Kidney epithelial cell (primary cell): ENCODE results near the gene PRKG1. TPM values are rescaled to one million over a fixed set of nuclear protein-coding genes. Genes with fewer than 3 reads are reported as not detected.

Source experiments
- DNase-seq: peaks from one replicate; pipeline ENCODE4 v3.0.0-alpha.2; 2010; ENCODE audit warnings: low read depth
- H3K27me3 ChIP-seq: 2 replicates; pipeline ENCODE4 v1.6.0; 2011; ENCODE audit warnings: low read length; ENCODE audit not compliant: control insufficient read depth, insufficient read depth
- H3K36me3 ChIP-seq: 2 replicates; pipeline ENCODE4 v1.5.1; 2011; ENCODE audit warnings: low read length; ENCODE audit not compliant: control insufficient read depth, insufficient read depth
- H3K4me3 ChIP-seq: 2 replicates; pipeline ENCODE4 v1.5.1; 2011; ENCODE audit warnings: low read depth, mild to moderate bottlenecking, control low read depth, low read length
- total RNA-seq: library from RNA; depleted of rRNA; stranded (reverse); fragments of >200 nt; gene quantifications from 2 replicates; pipeline ENCODE4 v1.2.3, GENCODE V29; 2015
- TF ChIP-seq, protein P1 (sequence below): IDR thresholded peaks from 2 replicates; pipeline ENCODE4 v1.5.1; 2011; ENCODE audit warnings: mild to moderate bottlenecking, moderate library complexity, low read length, control low read depth, inconsistent platforms; ENCODE audit not compliant: insufficient read depth, poor library complexity, severe bottlenecking

Gene PRKG1
- total RNA-seq, 1 donor from 2014 or later = 1.3 TPM

DNA sequence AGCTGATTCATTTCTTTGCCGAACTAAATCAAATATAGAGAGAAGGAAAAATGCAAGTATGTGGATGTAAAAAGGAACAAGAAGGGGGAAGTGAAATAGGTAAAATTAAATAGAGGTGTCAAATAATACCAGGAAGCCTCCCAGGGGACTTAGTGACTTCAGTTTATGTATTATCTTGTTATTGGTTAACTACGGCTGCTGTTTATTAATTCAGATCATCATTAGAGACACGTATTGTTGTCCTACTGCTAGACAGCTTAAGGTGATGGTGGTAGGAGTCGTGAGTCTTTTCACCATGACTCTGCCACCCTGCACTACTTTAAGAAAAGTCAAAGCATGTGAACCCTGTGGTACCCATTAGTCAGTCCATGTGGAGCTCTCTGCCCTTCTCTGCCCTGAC, 289.1 kb downstream of the PRKG1 start:
- H3K27me3 ChIP-seq = no peaks in the 10 kb centered on the region
- H3K36me3 ChIP-seq = no peaks in the 10 kb centered on the region
- TF ChIP-seq, protein P1, sequence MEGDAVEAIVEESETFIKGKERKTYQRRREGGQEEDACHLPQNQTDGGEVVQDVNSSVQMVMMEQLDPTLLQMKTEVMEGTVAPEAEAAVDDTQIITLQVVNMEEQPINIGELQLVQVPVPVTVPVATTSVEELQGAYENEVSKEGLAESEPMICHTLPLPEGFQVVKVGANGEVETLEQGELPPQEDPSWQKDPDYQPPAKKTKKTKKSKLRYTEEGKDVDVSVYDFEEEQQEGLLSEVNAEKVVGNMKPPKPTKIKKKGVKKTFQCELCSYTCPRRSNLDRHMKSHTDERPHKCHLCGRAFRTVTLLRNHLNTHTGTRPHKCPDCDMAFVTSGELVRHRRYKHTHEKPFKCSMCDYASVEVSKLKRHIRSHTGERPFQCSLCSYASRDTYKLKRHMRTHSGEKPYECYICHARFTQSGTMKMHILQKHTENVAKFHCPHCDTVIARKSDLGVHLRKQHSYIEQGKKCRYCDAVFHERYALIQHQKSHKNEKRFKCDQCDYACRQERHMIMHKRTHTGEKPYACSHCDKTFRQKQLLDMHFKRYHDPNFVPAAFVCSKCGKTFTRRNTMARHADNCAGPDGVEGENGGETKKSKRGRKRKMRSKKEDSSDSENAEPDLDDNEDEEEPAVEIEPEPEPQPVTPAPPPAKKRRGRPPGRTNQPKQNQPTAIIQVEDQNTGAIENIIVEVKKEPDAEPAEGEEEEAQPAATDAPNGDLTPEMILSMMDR = no peak
- no peak overlapping the region for H3K4me3 ChIP-seq
- DNase-seq = no peak

DNA sequence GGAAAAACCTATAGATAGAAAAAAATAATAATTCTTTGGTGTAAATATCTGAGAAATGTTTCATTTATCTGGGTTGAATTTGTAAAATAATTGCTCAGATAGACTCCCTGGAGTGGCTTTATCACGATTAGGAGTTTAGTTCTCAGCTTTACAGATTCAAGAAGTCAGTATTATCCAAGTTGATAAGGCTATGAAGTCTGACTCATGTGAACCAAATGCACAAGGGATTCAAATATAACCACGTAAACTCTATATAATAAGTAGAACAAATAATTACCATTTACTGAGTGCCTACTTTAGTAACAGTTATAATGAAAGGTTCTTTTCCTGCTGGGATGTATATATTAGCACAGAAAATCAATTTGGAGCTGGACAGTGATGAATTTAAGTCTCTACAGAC, 290.4 kb downstream of the PRKG1 start:
- no peak for DNase-seq
- no peak overlapping the region for H3K4me3 ChIP-seq
- no peaks in the 10 kb centered on the region for H3K36me3 ChIP-seq
- no peaks in the 10 kb centered on the region for H3K27me3 ChIP-seq
- TF ChIP-seq, protein P1 = no peak

GRCh38 chr10:51366044-51366443, 291.8 kb downstream of the PRKG1 start:
- no peak for DNase-seq
- Histone ChIP-seq H3K4me3 (no peak overlapping the region), H3K36me3 (no peaks in the 10 kb centered on the region), H3K27me3 (no peaks in the 10 kb centered on the region)
- TF ChIP-seq, protein P1 = no peak

DNA sequence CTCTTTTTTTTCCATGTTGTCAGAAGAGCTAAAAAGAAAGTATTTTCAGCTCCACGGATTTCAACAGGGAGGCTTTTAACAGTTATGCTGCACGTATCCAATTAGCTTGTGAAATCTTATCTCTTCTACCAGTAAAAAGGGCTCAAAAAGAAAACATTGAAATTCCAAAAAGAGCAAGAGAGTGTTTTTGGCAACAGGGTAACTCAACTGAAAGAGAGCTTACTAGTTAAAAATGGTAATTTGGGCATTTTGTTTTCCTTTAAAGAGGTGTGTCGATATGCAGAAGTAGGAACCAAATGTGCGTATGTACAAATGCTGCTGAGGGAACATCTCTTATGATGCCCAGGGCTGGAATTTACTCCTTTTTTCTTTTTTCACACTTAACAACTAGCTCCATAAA, 292.8 kb downstream of the PRKG1 start:
- Histone ChIP-seq H3K27me3 (no peaks in the 10 kb centered on the region), H3K36me3 (no peaks in the 10 kb centered on the region), H3K4me3 (peak overlapping the region; percentile 12)
- DNase-seq = no peak
- TF ChIP-seq, protein P1 = no peak

- Histone ChIP-seq H3K4me3 (no peak overlapping the region), H3K27me3 (no peaks in the 10 kb centered on the region), H3K36me3 (no peaks in the 10 kb centered on the region)
- TF ChIP-seq, protein P1 = no peak
- DNase-seq = no peak
These were observed 293.4 kb downstream of the PRKG1 start for GRCh38 chr10:51367694-51368093.

DNA sequence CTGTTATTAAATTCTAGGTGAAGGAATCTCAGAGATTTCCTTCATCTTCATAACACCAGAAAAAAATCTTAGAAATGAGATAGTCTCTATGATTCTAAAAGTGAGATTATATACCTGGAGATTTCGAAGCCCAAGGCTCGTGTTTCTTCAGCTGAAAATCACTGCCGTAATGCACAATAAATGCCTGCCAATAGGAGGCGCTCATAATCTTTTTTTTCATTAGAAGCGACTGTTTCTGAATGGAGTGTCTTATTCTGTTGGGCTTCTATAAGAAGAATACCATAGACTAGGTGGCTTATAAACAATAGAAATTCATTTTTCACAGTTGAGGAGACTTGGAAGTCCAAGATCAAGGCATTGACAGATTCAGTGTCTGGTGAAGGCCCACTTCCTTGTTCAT, 294.7 kb downstream of the PRKG1 start:
- Histone ChIP-seq H3K36me3 (no peaks in the 10 kb centered on the region), H3K27me3 (no peaks in the 10 kb centered on the region), H3K4me3 (no peak overlapping the region)
- no peak for DNase-seq
- TF ChIP-seq, protein P1 = no peak
